Activated naive CD8-positive, alpha-beta T cell (primary cell): ENCODE data around the gene PDXK.

Source experiments
- H3K27ac Mint-ChIP-seq: one replicate; pipeline ENCODE4 v1.8.0; 2021; ENCODE audit warnings: mixed read lengths
- H3K27me3 Mint-ChIP-seq: one replicate; pipeline ENCODE4 v1.8.0; 2021; ENCODE audit warnings: mixed read lengths
- H3K36me3 Mint-ChIP-seq: one replicate; pipeline ENCODE4 v1.8.0; 2021; ENCODE audit warnings: mixed read lengths
- H3K4me1 Mint-ChIP-seq: one replicate; pipeline ENCODE4 v1.8.0; 2021; ENCODE audit warnings: low read depth, mixed read lengths
- H3K4me3 Mint-ChIP-seq: one replicate; pipeline ENCODE4 v1.8.0; 2021; ENCODE audit warnings: mild to moderate bottlenecking, mixed read lengths
- H3K9me3 Mint-ChIP-seq: one replicate; pipeline ENCODE4 v1.8.0; 2021; ENCODE audit warnings: low read depth, mixed read lengths

PDXK gene

DNA sequence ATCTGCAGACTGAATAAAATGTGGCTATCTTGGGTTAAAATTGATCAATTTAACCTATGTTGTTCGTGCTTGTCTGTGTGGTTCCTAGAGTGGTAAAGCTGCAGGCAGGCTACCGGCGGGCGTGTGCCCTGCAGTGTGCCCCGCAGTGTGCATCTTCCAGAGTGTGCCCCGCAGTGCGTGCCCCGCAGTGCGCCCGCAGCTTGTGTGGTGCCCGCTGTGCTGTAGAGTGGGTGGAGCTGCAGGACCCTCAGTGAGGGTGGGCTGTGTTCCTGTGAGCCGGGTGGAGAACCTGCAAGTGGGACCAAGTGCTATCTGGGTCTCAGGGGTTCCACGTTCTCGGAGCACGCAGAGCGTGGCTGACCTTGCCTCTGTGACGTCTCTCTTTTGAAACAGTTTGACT is 81.2 kb downstream of the PDXK start:
- Mint-ChIP-seq H3K27ac (no peak overlapping the region), H3K4me3 (no peak overlapping the region), H3K4me1 (peaks cover 3% of the 10 kb centered on the region)

DNA sequence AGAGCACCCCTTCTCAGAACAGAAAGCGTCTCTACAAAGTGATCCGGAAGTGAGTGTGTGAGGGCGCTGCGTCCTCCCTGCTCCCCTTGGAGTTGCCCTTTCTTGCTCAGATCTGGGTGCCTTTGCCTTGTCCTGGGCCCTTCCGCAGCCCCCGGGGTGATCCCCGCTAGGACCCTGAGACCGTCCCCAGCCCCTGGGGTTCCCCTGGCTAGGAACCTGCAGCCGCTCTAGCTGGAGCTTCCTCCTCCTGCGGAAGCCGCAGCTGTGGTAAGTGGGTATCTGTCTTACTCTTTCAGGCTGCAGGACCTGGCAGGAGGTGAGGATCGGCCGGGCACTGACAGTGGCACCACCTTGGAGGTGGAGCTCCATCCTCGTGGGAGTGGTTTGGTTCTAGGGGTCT is 81.6 kb downstream of the PDXK start:
- H3K4me1 Mint-ChIP-seq, result peaks cover 2% of the 10 kb centered on the region
- no peaks in the 10 kb centered on the region for H3K36me3 Mint-ChIP-seq
- H3K27me3 Mint-ChIP-seq, result no peaks in the 10 kb centered on the region
- no peak overlapping the region for H3K27ac Mint-ChIP-seq
- H3K4me3 Mint-ChIP-seq, result no peak overlapping the region
- H3K9me3 Mint-ChIP-seq, result no peaks in the 10 kb centered on the region

More for the DNA sequence above, 81.2 kb downstream of the PDXK start:
- Mint-ChIP-seq H3K36me3 (peaks cover under 1% of the 10 kb centered on the region), H3K27me3 (no peaks in the 10 kb centered on the region), H3K9me3 (no peaks in the 10 kb centered on the region)

DNA sequence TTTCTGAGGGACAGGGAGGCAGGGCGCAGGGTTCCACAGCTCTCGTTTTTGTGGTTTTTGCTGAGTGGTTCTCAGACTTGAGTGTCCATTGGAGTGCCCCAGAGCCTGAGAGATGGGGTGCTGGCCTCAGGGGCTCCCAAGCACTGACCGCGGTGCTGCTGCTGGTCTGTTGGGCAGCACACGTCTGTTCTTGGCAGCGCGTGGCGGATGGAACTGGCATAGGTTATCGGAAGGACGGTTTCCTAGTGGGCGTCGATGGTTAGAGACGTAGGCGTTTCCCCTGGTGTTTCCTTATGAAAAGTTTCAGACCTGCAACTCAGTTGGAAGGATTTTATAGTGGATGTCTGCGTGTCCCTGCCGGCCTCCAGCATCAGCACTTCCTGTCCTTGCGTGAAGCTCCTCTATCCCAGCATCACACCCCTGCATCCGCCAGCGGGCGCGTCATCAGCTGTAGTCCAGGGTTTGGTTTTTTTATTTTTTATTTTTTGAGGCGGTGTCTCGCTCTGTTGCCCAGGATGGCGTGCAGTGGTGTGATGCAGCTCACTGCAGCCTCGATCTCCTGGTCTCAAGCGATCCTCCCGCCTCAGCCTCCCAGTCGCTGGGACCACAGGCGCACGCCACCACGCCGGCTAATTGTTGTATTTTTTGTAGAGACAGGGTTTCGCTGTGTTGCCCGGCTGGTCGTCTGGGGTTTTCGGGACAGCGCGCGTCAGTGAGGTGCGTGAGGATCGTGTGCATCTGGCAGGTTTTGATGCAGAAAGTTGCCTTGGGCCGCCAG is 82.3 kb downstream of the PDXK start:
- Mint-ChIP-seq H3K27ac (peak overlapping the region; percentile 84), H3K9me3 (no peaks in the 10 kb centered on the region), H3K4me3 (no peak overlapping the region), H3K27me3 (no peaks in the 10 kb centered on the region), H3K36me3 (no peaks in the 10 kb centered on the region), H3K4me1 (peaks cover 2% of the 10 kb centered on the region)

DNA sequence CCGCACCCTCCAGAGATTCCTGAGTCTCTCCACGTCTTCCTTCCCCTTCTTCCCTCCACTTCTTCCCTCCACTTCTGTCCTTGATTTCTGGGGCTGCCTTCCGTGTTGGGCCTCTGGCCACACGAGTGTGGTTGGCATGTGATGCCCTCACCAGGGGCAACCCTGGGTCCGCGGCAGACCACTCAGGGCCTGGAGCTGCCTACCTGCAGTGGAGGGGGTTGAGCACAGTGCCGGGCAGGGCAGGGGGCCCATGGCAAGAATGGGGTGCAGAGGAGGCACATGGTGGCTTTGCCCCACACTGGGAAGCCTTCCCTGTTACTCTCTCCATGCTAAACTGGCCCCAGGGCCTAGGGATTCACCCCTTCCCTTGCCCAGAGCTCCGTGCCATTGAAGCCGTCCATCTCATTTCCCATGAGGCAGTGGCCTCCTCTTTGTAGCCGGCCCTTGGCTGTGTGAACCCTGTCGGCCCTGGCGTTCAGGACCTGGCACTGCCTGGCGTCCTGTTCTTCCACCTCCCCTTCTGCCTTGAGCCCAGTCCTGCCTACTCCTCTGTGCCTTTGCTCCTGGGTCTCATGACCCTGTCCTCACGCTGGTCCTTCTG is 83.9 kb downstream of the PDXK start:
- no peaks in the 10 kb centered on the region for H3K27me3 Mint-ChIP-seq
- no peak overlapping the region for H3K4me3 Mint-ChIP-seq
- peaks cover 2% of the 10 kb centered on the region for H3K4me1 Mint-ChIP-seq
- no peaks in the 10 kb centered on the region for H3K9me3 Mint-ChIP-seq
- no peaks in the 10 kb centered on the region for H3K36me3 Mint-ChIP-seq
- H3K27ac Mint-ChIP-seq, result no peak overlapping the region

- H3K4me3 Mint-ChIP-seq, result no peak overlapping the region
- peaks cover 2% of the 10 kb centered on the region for H3K4me1 Mint-ChIP-seq
- no peaks in the 10 kb centered on the region for H3K9me3 Mint-ChIP-seq
- no peaks in the 10 kb centered on the region for H3K27me3 Mint-ChIP-seq
- no peaks in the 10 kb centered on the region for H3K36me3 Mint-ChIP-seq
- no peak overlapping the region for H3K27ac Mint-ChIP-seq
Measured at GRCh38 chr21:43803558-43804300, 84.8 kb downstream of the PDXK start.

DNA sequence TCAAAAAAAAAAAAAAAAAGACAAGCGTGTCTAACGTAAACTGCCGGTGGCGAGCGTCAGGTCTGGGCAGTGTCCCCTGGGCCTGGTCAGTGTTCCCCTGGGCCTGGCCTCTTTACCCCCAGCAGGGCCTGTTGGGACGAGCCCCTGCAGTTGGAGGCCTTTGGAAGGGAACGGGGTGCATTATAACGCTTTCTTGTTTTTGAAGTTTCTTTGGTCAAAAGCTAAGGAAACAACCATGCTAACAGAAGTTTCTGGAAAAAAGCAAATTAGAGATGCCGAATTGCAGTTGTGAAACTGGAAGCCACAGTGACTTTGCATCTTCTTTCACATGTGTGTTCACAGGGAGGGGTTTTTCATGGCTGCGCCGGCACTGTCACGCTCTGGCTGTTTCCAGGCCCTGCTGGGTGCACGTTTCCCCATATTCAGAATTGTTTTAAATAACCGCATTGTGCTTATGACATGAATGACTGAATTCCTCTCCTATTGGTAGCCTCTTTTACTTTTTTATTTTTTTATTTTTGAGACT is 86.4 kb downstream of the PDXK start:
- H3K36me3 Mint-ChIP-seq, result no peaks in the 10 kb centered on the region
- peaks cover 2% of the 10 kb centered on the region for H3K4me1 Mint-ChIP-seq
- H3K9me3 Mint-ChIP-seq, result no peaks in the 10 kb centered on the region
- H3K27me3 Mint-ChIP-seq, result no peaks in the 10 kb centered on the region
- H3K4me3 Mint-ChIP-seq, result no peak overlapping the region
- H3K27ac Mint-ChIP-seq, result peak overlapping the region; percentile 58

- H3K27me3 Mint-ChIP-seq, result no peaks in the 10 kb centered on the region
- H3K36me3 Mint-ChIP-seq, result no peaks in the 10 kb centered on the region
- no peaks in the 10 kb centered on the region for H3K9me3 Mint-ChIP-seq
- peaks cover 4% of the 10 kb centered on the region for H3K4me1 Mint-ChIP-seq
- H3K27ac Mint-ChIP-seq, result peak overlapping the region; percentile 5
- H3K4me3 Mint-ChIP-seq, result no peak overlapping the region
Measured at GRCh38 chr21:43806017-43806710, 87.2 kb downstream of the PDXK start.

- Mint-ChIP-seq H3K4me1 (peaks cover 6% of the 10 kb centered on the region), H3K4me3 (no peak overlapping the region), H3K27ac (no peak overlapping the region), H3K9me3 (no peaks in the 10 kb centered on the region), H3K36me3 (no peaks in the 10 kb centered on the region), H3K27me3 (no peaks in the 10 kb centered on the region)
Measured at GRCh38 chr21:43808367-43808766, 89.4 kb downstream of the PDXK start.

DNA sequence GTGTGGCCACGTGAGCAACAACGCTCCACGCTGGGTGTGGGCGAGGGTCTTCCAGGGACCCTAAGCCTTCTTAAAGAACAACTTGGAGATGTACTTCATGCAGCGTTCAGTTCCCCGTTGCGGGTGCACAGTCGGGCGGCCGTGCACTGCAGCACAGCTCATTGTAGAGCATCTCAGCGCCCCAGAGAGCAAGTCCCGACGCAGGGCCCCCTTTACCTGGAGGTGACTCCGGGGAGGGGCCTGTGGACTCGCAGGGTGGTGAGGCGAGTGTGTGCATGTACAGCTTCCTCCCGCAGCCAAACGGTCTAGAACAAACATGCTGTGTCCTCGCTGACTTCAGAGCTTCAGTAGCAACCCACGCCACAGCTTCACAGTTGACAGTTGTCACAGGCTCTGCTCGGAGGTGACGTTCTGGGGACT is 89.9 kb downstream of the PDXK start:
- Mint-ChIP-seq H3K27me3 (no peaks in the 10 kb centered on the region), H3K27ac (no peak overlapping the region), H3K4me3 (no peak overlapping the region), H3K4me1 (peaks cover 6% of the 10 kb centered on the region), H3K9me3 (no peaks in the 10 kb centered on the region), H3K36me3 (no peaks in the 10 kb centered on the region)

DNA sequence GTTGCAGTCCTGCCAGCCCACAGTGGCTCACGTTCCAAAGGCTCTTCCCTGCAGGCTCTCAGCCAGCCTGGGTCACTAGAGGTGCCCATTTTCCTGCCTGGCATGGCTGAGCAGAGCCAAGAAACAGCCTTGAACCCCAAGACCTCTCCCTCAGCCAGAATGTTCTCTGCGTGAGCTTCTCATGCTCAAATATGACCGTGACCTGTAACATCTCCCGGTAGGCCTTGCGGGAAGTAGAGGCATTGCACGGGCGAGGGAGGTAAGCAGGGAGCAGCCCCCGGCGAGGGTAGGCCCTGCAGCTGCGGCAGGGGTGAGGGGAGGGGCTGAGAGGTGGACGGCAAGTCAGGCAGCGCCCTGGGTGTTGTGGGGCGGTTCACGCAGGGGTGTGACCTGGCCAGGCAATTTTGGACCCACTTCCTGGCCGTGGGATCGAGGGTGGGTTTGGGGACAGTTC is 90.4 kb downstream of the PDXK start:
- Mint-ChIP-seq H3K4me3 (no peak overlapping the region), H3K36me3 (no peaks in the 10 kb centered on the region), H3K27me3 (no peaks in the 10 kb centered on the region), H3K27ac (no peak overlapping the region), H3K9me3 (no peaks in the 10 kb centered on the region), H3K4me1 (peaks cover 6% of the 10 kb centered on the region)

DNA sequence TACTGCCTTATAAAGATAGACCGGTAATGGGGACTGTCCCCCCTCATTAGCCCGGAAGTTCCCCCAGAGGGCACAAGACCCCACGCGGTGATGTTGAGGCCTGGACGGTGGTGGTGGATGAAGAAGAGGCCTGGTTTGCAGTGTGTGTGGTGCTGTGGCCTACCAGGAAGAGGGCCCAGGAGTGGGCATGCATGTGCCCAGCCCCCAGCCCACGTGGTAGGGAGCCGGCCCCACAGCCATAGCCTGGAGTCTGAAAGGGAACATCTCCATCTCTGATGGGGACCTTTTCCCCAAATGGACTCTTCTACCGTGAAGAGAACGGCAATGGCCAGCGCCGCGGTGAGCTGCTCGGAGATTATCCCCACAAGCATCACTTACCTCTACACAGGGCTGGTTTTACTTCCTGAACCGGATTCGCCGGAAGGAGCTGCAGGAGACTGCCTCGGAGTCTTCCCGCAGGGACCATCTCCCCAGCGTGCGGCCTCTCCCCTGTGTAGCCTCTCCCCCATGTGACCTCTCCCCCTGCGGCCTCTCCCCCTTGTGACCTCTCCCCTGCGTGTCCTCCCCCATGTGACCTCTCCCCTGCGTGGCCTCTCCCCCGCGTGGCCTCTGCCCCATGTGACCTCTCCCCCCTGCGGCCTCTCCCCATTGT is 91.0 kb downstream of the PDXK start:
- Mint-ChIP-seq H3K27me3 (no peaks in the 10 kb centered on the region), H3K9me3 (no peaks in the 10 kb centered on the region), H3K27ac (no peak overlapping the region), H3K4me3 (no peak overlapping the region), H3K36me3 (no peaks in the 10 kb centered on the region), H3K4me1 (peaks cover 10% of the 10 kb centered on the region)

GRCh38 chr21:43810505-43811261 is 91.8 kb downstream of the PDXK start:
- Mint-ChIP-seq H3K27me3 (no peaks in the 10 kb centered on the region), H3K27ac (no peak overlapping the region), H3K36me3 (no peaks in the 10 kb centered on the region), H3K4me1 (peaks cover 10% of the 10 kb centered on the region), H3K4me3 (no peak overlapping the region), H3K9me3 (no peaks in the 10 kb centered on the region)

DNA sequence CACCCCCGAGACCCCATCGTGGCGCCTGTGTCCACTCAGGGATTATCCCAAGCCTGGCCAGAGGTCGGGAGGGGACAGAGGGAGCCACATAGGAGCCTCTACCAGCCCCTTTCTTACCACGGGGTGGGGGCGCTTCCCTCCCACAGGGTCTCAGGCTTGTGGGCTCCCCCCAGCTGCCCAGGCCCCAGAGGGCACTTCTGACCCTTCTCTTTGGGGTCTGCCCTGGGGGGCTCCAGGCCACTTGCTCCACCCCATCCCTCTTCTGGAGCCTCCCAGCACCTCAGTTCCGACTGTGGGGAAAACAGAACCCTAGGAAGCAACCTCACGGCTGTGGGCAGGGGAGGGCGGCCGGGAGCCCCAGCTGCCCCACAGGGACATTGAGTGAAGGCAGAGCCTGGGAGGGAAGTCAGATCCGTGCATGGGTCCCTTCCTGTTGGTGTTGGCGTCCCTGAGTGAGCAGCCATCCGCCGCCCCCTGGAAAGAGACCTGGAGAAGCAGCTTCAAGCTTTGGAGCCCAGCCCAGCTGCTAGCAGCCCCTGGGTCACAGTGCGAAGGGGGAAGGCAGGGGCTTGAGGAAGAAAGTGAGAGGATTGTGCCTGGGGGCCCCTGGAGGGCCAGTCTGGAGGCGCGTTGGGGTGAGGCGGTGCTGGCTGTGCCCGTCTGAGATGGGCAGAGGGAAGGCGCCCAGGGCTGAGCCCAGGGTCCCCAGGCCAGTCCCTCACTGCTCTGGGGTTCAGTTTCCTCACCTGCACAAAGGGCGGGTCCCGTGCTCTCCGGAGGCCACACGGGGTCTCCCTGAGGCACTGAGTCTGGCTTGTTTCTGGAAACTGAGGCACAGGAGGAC is 92.6 kb downstream of the PDXK start:
- Mint-ChIP-seq H3K27ac (no peak overlapping the region), H3K9me3 (no peaks in the 10 kb centered on the region), H3K27me3 (no peaks in the 10 kb centered on the region), H3K4me3 (no peak overlapping the region), H3K4me1 (peaks cover 10% of the 10 kb centered on the region), H3K36me3 (no peaks in the 10 kb centered on the region)
